K562 (cell line): ENCODE data around the gene BCKDK. TPM values are rescaled to one million over a fixed set of nuclear protein-coding genes. Genes with fewer than 3 reads are reported as not detected.

ENCODE experiments used
- C11orf30 ChIP-seq: fragments of 450-650 bp; IDR thresholded peaks from 2 replicates; pipeline ENCODE4 v1.6.1; 2016; ENCODE audit warnings: low read depth, mild to moderate bottlenecking
- CREBBP ChIP-seq: IDR thresholded peaks from one replicate; pipeline ENCODE4 v1.6.1; 2012; ENCODE audit warnings: low read depth, mild to moderate bottlenecking, control low read depth, inconsistent platforms, low read length
- ELK3 ChIP-seq: fragments of 450-650 bp; formaldehyde crosslinking; IDR thresholded peaks from 2 replicates; pipeline ENCODE4 v1.4.0; 2020; ENCODE audit warnings: mild to moderate bottlenecking
- FOS ChIP-seq: IDR thresholded peaks from 3 replicates; pipeline ENCODE4 v1.6.1; 2011; ENCODE audit not compliant: insufficient read length; ENCODE audit errors: extremely low read depth
- HDGF ChIP-seq: fragments of 450-650 bp; IDR thresholded peaks from 2 replicates; pipeline ENCODE4 v1.6.1; 2016
- IRF9 ChIP-seq: fragments of 450-650 bp; IDR thresholded peaks from 2 replicates; pipeline ENCODE4 v1.6.1; 2016; ENCODE audit warnings: missing biosample characterization, missing genetic modification characterization
- KDM4B ChIP-seq, 2 experiments: fragments of 450-650 bp in 1 of 2; sonication (generic) in 1 of 2; IDR thresholded peaks; 2 replicates each; pipeline ENCODE4 v1.6.1; 2016 to 2017; ENCODE audit warnings: borderline replicate concordance in 2 of 2, antibody characterized with exemption in 1 of 2, low read depth in 1 of 2, mild to moderate bottlenecking in 1 of 2
- TBP ChIP-seq: optimal IDR thresholded peaks from 2 replicates; pipeline ENCODE3; 2011; ENCODE audit warnings: low read depth, low read length, improper control_type of control experiment
- ZBTB5 ChIP-seq: fragments of 450-650 bp; IDR thresholded peaks from 2 replicates; pipeline ENCODE4 v1.6.1; 2017; ENCODE audit warnings: antibody characterized with exemption
- ZFP36 ChIP-seq: fragments of 150-350 bp; IDR thresholded peaks from 2 replicates; pipeline ENCODE4 v1.6.1; 2018; ENCODE audit warnings: low read length, low read depth; ENCODE audit not compliant: partially characterized antibody
- ZNF384 ChIP-seq: IDR thresholded peaks from 2 replicates; pipeline ENCODE4 v1.6.1; 2012; ENCODE audit warnings: low read depth, low read length, improper control_type of control experiment
- polyA plus RNA-seq, 8 experiments: library from polyadenylated mRNA; depleted of rRNA in 4 of 8; stranded (reverse) in 5 of 8; unstranded in 3 of 8; fragments of >200 nt; fragmentation: Nextera tagmentation in 2 of 8; fragmentation: Illumina TruSeq in 1 of 8; extraction: Ambion mirVana in 2 of 8; extraction: Trizol in 1 of 8; gene quantifications; 2 replicates each; pipeline versions ENCODE4 v1.2.1 to v1.2.3, GENCODE V29; 2011 to 2014; ENCODE audit warnings: inconsistent platforms in 1 of 8, missing spikeins in 1 of 8
- total RNA-seq, 7 experiments: library from RNA; depleted of rRNA in 6 of 7; stranded (reverse); fragments of >200 nt in 6 of 7; fragmentation: Illumina TruSeq in 2 of 7; extraction: Trizol in 2 of 7; gene quantifications; 2 replicates each; pipeline versions ENCODE4 v1.2.1 to v1.2.3, GENCODE V29; 2011 to 2021; ENCODE audit warnings: low replicate concordance in 1 of 7
- TF ChIP-seq, protein P1 (sequence below): fragments of 450-650 bp; IDR thresholded peaks from 2 replicates; pipeline ENCODE4 v1.6.1; 2016; ENCODE audit warnings: low read depth
- TF ChIP-seq, protein P2 (sequence below): fragments of 200-800 bp; sonication (Bioruptor generic); IDR thresholded peaks from 2 replicates; pipeline ENCODE4 v1.6.1; 2017; ENCODE audit warnings: missing genetic modification characterization, missing compliant biosample characterization

The BCKDK gene
- total and polyA plus RNA-seq, 9 of the 15 experiments (the other 6 are each of a cell fraction or from before 2014, with no cell fraction given), result 0.58 to 34.8 (median 13.1) TPM

DNA sequence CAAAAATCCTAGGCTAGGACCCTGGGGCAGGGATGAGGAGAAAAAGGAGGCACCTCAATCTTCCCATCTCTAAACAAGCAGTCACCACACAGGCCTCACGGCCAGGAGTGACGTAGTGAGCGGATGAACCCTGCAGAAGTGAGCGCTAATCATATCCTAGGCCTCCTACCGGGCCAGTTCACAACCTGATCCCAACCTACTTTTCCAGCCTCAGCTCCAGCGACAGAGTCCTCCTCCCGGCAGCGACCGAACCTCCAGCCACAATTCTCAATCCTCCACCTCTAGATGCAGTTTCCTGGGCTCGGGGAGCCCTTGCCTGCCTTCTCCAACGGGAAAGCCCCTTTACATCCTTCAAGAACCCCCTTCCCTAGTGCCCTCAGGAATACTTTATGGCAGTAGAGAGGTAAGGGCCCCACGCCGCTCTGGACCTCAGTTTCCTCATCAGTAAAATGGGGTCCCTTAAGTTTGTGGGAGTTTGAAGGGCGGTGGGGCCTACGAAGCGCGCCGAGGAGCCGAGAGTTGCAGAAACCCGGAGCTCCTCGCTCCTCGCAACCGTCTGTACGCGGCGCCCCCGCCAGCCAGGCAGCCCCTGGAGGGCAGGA lies 35.5 kb upstream of the BCKDK start (continued):
- TF ChIP-seq, protein P1, sequence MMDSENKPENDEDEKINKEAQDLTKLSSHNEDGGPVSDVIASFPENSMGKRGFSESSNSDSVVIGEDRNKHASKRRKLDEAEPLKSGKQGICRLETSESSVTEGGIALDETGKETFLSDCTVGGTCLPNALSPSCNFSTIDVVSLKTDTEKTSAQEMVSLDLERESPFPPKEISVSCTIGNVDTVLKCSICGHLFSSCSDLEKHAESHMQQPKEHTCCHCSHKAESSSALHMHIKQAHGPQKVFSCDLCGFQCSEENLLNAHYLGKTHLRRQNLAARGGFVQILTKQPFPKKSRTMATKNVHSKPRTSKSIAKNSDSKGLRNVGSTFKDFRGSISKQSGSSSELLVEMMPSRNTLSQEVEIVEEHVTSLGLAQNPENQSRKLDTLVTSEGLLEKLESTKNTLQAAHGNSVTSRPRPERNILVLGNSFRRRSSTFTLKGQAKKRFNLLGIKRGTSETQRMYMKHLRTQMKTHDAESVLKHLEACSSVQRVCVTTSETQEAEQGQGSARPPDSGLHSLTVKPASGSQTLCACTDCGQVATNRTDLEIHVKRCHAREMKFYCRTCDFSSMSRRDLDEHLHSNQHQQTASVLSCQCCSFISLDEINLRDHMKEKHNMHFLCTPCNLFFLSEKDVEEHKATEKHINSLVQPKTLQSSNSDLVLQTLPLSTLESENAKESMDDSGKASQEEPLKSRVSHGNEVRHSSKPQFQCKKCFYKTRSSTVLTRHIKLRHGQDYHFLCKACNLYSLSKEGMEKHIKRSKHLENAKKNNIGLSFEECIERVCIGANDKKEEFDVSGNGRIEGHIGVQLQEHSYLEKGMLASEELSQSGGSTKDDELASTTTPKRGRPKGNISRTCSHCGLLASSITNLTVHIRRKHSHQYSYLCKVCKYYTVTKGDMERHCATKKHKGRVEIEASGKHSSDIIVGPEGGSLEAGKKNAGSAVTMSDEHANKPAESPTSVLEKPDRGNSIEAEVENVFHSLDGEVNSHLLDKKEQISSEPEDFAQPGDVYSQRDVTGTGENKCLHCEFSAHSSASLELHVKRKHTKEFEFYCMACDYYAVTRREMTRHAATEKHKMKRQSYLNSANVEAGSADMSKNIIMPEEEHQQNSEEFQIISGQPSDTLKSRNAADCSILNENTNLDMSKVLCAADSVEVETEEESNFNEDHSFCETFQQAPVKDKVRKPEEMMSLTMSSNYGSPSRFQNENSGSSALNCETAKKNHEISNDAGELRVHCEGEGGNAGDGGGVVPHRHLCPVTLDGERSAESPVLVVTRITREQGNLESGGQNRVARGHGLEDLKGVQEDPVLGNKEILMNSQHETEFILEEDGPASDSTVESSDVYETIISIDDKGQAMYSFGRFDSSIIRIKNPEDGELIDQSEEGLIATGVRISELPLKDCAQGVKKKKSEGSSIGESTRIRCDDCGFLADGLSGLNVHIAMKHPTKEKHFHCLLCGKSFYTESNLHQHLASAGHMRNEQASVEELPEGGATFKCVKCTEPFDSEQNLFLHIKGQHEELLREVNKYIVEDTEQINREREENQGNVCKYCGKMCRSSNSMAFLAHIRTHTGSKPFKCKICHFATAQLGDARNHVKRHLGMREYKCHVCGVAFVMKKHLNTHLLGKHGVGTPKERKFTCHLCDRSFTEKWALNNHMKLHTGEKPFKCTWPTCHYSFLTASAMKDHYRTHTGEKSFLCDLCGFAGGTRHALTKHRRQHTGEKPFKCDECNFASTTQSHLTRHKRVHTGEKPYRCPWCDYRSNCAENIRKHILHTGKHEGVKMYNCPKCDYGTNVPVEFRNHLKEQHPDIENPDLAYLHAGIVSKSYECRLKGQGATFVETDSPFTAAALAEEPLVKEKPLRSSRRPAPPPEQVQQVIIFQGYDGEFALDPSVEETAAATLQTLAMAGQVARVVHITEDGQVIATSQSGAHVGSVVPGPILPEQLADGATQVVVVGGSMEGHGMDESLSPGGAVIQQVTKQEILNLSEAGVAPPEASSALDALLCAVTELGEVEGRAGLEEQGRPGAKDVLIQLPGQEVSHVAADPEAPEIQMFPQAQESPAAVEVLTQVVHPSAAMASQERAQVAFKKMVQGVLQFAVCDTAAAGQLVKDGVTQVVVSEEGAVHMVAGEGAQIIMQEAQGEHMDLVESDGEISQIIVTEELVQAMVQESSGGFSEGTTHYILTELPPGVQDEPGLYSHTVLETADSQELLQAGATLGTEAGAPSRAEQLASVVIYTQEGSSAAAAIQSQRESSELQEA, result no peak
- TF ChIP-seq FOS (no peak), KDM4B (IDR thresholded peaks at IDR 0.05; ENCODE audit: borderline replicate concordance in 2 of 2, low read depth in 1 of 2) (no peak), CREBBP (no peak), ZFP36 (peak; percentile 63), ELK3 (CRISPR knock-in tag) (no peak), ZBTB5 (no peak), IRF9 (tag) (no peak), HDGF (no peak), C11orf30 (no peak), TBP (no peak), ZNF384 (no peak)
- TF ChIP-seq, protein P2, sequence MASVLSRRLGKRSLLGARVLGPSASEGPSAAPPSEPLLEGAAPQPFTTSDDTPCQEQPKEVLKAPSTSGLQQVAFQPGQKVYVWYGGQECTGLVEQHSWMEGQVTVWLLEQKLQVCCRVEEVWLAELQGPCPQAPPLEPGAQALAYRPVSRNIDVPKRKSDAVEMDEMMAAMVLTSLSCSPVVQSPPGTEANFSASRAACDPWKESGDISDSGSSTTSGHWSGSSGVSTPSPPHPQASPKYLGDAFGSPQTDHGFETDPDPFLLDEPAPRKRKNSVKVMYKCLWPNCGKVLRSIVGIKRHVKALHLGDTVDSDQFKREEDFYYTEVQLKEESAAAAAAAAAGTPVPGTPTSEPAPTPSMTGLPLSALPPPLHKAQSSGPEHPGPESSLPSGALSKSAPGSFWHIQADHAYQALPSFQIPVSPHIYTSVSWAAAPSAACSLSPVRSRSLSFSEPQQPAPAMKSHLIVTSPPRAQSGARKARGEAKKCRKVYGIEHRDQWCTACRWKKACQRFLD (CRISPR knock-in tag), result no peak
